Measurements from ENCODE around the gene NT5C2. TPM values are rescaled to one million over a fixed set of nuclear protein-coding genes. Genes with fewer than 3 reads are reported as not detected.
"Not testable (repeated sequence)": the region's sequence is repeated elsewhere in the genome, so short reads cannot be mapped to it uniquely, and the experiment has no call there.

The NT5C2 gene
- total RNA-seq, 1 donor from 2014 or later = 41.0 TPM

- H3K4me3 ChIP-seq (ENCODE audit: low read depth, low read length) = no peak overlapping the region
- TF ChIP-seq CTCF (conservative IDR thresholded peaks at IDR 0.05; ENCODE audit: low read depth, low read length) = no peak
- DNase-seq (ENCODE audit: low read depth) = no peak
These were observed 17.3 kb downstream of the NT5C2 start for GRCh38 chr10:103175580-103176285.

- H3K4me3 ChIP-seq (ENCODE audit: low read depth, low read length); DNase-seq (ENCODE audit: low read depth): not testable (repeated sequence)
These were observed 18.7 kb downstream of the NT5C2 start for GRCh38 chr10:103174324-103174723.

GRCh38 chr10:103171278-103171677 lies 21.8 kb downstream of the NT5C2 start:
- no peak for DNase-seq (ENCODE audit: low read depth)
- H3K4me3 ChIP-seq (ENCODE audit: low read depth, low read length) = no peak overlapping the region
- TF ChIP-seq CTCF (conservative IDR thresholded peaks at IDR 0.05; ENCODE audit: low read depth, low read length) = no peak

GRCh38 chr10:103168438-103168837 lies 24.6 kb downstream of the NT5C2 start:
- DNase-seq (ENCODE audit: low read depth) = no peak
- no peak overlapping the region for H3K4me3 ChIP-seq (ENCODE audit: low read depth, low read length)
- no peak for TF ChIP-seq CTCF (conservative IDR thresholded peaks at IDR 0.05; ENCODE audit: low read depth, low read length)

GRCh38 chr10:103167554-103167953 lies 25.5 kb downstream of the NT5C2 start:
- not testable (repeated sequence) for DNase-seq (ENCODE audit: low read depth); H3K4me3 ChIP-seq (ENCODE audit: low read depth, low read length)

- no peak for TF ChIP-seq CTCF (conservative IDR thresholded peaks at IDR 0.05; ENCODE audit: low read depth, low read length)
- no peak overlapping the region for H3K4me3 ChIP-seq (ENCODE audit: low read depth, low read length)
- DNase-seq (ENCODE audit: low read depth) = no peak
These were observed 26.5 kb downstream of the NT5C2 start for GRCh38 chr10:103166523-103166922.

- not testable (repeated sequence) for DNase-seq (ENCODE audit: low read depth); H3K4me3 ChIP-seq (ENCODE audit: low read depth, low read length)
These were observed 29.2 kb downstream of the NT5C2 start for GRCh38 chr10:103163766-103164403.

GRCh38 chr10:103157246-103157645 lies 35.8 kb downstream of the NT5C2 start:
- H3K4me3 ChIP-seq (ENCODE audit: low read depth, low read length) = no peak overlapping the region
- TF ChIP-seq CTCF (conservative IDR thresholded peaks at IDR 0.05; ENCODE audit: low read depth, low read length) = no peak

More at GRCh38 chr10:103157246-103157645, 35.8 kb downstream of the NT5C2 start:
- no peak for DNase-seq (ENCODE audit: low read depth)
